ENCODE measurements around the gene SHISA5. TPM values are rescaled to one million over a fixed set of nuclear protein-coding genes. Genes with fewer than 3 reads are reported as not detected.

The SHISA5 gene
- total and polyA plus RNA-seq, 2 experiments from 2014 or later = 146 to 166 TPM

DNA sequence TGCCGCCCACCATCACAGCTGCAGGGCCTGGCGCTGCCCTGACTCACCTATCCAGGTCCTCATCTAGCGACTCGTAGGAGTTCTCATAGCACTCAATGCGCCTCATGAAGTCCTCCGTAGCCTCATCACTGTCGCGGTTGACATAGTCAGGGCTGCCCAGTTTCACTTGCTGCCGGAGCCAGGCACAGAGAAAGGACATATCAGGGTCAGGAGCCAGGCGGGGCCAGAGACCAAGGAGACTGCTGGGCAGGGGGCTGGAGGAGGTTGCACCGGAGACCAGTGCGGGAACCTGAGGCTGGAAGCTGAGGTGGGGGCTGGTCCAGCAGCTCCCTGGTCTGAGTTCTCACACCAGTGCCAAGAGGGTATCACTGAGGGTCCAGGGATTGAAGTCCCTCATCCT lies 34.5 kb upstream of the SHISA5 start (continued):
- TF ChIP-seq, protein P1, sequence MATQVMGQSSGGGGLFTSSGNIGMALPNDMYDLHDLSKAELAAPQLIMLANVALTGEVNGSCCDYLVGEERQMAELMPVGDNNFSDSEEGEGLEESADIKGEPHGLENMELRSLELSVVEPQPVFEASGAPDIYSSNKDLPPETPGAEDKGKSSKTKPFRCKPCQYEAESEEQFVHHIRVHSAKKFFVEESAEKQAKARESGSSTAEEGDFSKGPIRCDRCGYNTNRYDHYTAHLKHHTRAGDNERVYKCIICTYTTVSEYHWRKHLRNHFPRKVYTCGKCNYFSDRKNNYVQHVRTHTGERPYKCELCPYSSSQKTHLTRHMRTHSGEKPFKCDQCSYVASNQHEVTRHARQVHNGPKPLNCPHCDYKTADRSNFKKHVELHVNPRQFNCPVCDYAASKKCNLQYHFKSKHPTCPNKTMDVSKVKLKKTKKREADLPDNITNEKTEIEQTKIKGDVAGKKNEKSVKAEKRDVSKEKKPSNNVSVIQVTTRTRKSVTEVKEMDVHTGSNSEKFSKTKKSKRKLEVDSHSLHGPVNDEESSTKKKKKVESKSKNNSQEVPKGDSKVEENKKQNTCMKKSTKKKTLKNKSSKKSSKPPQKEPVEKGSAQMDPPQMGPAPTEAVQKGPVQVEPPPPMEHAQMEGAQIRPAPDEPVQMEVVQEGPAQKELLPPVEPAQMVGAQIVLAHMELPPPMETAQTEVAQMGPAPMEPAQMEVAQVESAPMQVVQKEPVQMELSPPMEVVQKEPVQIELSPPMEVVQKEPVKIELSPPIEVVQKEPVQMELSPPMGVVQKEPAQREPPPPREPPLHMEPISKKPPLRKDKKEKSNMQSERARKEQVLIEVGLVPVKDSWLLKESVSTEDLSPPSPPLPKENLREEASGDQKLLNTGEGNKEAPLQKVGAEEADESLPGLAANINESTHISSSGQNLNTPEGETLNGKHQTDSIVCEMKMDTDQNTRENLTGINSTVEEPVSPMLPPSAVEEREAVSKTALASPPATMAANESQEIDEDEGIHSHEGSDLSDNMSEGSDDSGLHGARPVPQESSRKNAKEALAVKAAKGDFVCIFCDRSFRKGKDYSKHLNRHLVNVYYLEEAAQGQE (IDR thresholded peaks at IDR 0.05; ENCODE audit: unreplicated experiment) = no peak
- TF ChIP-seq, protein P2, sequence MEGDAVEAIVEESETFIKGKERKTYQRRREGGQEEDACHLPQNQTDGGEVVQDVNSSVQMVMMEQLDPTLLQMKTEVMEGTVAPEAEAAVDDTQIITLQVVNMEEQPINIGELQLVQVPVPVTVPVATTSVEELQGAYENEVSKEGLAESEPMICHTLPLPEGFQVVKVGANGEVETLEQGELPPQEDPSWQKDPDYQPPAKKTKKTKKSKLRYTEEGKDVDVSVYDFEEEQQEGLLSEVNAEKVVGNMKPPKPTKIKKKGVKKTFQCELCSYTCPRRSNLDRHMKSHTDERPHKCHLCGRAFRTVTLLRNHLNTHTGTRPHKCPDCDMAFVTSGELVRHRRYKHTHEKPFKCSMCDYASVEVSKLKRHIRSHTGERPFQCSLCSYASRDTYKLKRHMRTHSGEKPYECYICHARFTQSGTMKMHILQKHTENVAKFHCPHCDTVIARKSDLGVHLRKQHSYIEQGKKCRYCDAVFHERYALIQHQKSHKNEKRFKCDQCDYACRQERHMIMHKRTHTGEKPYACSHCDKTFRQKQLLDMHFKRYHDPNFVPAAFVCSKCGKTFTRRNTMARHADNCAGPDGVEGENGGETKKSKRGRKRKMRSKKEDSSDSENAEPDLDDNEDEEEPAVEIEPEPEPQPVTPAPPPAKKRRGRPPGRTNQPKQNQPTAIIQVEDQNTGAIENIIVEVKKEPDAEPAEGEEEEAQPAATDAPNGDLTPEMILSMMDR (conservative IDR thresholded peaks at IDR 0.05; ENCODE audit: low read depth in 2 of 2) = no peak
- TF ChIP-seq EZH2phosphoT487 (IDR thresholded peaks at IDR 0.05; ENCODE audit: unreplicated experiment) (no peak), ZNF331 (CRISPR knock-in tag; IDR thresholded peaks at IDR 0.05; ENCODE audit: low read depth) (no peak), NANOG (IDR thresholded peaks at IDR 0.05; ENCODE audit: borderline replicate concordance) (no peak), ZNF114 (CRISPR knock-in tag; IDR thresholded peaks at IDR 0.05) (no peak), POLR2AphosphoS5 (IDR thresholded peaks at IDR 0.05; ENCODE audit: low read depth) (no peak), EZH2 (IDR thresholded peaks at IDR 0.05; ENCODE audit: low read depth, unreplicated experiment) (no peak), STAT1 (IDR thresholded peaks at IDR 0.05; ENCODE audit: unreplicated experiment) (no peak), CREB1 (CRISPR knock-in tag; IDR thresholded peaks at IDR 0.05; ENCODE audit: low read depth) (no peak)

DNA sequence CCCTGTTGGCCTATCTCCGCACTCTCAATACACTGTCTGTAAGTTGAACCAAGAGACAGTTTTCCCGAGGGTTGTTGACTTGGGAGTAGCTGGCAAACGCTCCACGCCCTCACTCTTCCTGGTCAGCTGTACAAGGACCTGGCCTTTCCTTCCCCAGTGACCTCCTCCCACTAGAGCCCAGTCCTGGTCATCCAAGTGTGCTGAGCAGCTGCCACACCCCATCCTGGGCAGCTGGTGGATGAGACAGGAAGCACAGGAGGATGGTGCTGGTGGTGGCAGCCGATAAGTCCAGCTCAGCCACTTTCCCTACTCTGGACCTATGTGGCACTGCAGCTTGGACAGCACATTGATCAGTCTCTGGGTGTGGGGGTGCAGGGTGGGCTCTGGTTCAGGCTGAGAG lies 32.8 kb upstream of the SHISA5 start:
- Mint-ChIP-seq H3K4me3 (no peak overlapping the region), H3K4me1 (no peaks in the 10 kb centered on the region), H3K36me3 (ENCODE audit: low read depth) (peaks cover 20% of the 10 kb centered on the region), H3K9me3 (no peaks in the 10 kb centered on the region), H3K27me3 (ENCODE audit: insufficient read depth, low read depth, poor library complexity) (peaks cover 4% of the 10 kb centered on the region), H3K27ac (no peak overlapping the region)
- Histone ChIP-seq H3K36me3 (ENCODE audit: insufficient read depth) (no peaks in the 10 kb centered on the region; the same call in 1 of the 2 replicates), H3K9me2 (ENCODE audit: insufficient read depth) (no peaks in the 10 kb centered on the region), H2AFZ (no peak overlapping the region), H3K4me2 (no peak overlapping the region), H4K20me1 (replicated peaks; ENCODE audit: insufficient read depth) (no peaks in the 10 kb centered on the region; the same call in 1 of the 2 replicates), H3K79me2 (replicated peaks; ENCODE audit: insufficient read depth) (no peaks in the 10 kb centered on the region), H3K27ac (ENCODE audit: low read depth) (no peak overlapping the region), H3K4me1 (ENCODE audit: insufficient read depth) (no peaks in the 10 kb centered on the region), H3K27me3 (ENCODE audit: insufficient read depth) (no peaks in the 10 kb centered on the region), H3K4me3 (no peak overlapping the region), H3F3A (replicated peaks; ENCODE audit: low read depth) (peaks cover 4% of the 10 kb centered on the region; the same call in 1 of the 2 replicates)
- ATAC-seq = no peak
- no peak for DNase-seq (ENCODE audit: low spot score)
- TF ChIP-seq NANOG (IDR thresholded peaks at IDR 0.05; ENCODE audit: borderline replicate concordance) = no peak
- TF ChIP-seq, protein P3, sequence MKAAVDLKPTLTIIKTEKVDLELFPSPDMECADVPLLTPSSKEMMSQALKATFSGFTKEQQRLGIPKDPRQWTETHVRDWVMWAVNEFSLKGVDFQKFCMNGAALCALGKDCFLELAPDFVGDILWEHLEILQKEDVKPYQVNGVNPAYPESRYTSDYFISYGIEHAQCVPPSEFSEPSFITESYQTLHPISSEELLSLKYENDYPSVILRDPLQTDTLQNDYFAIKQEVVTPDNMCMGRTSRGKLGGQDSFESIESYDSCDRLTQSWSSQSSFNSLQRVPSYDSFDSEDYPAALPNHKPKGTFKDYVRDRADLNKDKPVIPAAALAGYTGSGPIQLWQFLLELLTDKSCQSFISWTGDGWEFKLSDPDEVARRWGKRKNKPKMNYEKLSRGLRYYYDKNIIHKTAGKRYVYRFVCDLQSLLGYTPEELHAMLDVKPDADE (IDR thresholded peaks at IDR 0.05) = no peak
- no peak for TF ChIP-seq EZH2phosphoT487 (IDR thresholded peaks at IDR 0.05; ENCODE audit: unreplicated experiment)
- no peak for TF ChIP-seq JUNB (IDR thresholded peaks at IDR 0.05; ENCODE audit: unreplicated experiment)
- TF ChIP-seq CREB1 (CRISPR knock-in tag; IDR thresholded peaks at IDR 0.05; ENCODE audit: low read depth) = no peak
- TF ChIP-seq, protein P4, sequence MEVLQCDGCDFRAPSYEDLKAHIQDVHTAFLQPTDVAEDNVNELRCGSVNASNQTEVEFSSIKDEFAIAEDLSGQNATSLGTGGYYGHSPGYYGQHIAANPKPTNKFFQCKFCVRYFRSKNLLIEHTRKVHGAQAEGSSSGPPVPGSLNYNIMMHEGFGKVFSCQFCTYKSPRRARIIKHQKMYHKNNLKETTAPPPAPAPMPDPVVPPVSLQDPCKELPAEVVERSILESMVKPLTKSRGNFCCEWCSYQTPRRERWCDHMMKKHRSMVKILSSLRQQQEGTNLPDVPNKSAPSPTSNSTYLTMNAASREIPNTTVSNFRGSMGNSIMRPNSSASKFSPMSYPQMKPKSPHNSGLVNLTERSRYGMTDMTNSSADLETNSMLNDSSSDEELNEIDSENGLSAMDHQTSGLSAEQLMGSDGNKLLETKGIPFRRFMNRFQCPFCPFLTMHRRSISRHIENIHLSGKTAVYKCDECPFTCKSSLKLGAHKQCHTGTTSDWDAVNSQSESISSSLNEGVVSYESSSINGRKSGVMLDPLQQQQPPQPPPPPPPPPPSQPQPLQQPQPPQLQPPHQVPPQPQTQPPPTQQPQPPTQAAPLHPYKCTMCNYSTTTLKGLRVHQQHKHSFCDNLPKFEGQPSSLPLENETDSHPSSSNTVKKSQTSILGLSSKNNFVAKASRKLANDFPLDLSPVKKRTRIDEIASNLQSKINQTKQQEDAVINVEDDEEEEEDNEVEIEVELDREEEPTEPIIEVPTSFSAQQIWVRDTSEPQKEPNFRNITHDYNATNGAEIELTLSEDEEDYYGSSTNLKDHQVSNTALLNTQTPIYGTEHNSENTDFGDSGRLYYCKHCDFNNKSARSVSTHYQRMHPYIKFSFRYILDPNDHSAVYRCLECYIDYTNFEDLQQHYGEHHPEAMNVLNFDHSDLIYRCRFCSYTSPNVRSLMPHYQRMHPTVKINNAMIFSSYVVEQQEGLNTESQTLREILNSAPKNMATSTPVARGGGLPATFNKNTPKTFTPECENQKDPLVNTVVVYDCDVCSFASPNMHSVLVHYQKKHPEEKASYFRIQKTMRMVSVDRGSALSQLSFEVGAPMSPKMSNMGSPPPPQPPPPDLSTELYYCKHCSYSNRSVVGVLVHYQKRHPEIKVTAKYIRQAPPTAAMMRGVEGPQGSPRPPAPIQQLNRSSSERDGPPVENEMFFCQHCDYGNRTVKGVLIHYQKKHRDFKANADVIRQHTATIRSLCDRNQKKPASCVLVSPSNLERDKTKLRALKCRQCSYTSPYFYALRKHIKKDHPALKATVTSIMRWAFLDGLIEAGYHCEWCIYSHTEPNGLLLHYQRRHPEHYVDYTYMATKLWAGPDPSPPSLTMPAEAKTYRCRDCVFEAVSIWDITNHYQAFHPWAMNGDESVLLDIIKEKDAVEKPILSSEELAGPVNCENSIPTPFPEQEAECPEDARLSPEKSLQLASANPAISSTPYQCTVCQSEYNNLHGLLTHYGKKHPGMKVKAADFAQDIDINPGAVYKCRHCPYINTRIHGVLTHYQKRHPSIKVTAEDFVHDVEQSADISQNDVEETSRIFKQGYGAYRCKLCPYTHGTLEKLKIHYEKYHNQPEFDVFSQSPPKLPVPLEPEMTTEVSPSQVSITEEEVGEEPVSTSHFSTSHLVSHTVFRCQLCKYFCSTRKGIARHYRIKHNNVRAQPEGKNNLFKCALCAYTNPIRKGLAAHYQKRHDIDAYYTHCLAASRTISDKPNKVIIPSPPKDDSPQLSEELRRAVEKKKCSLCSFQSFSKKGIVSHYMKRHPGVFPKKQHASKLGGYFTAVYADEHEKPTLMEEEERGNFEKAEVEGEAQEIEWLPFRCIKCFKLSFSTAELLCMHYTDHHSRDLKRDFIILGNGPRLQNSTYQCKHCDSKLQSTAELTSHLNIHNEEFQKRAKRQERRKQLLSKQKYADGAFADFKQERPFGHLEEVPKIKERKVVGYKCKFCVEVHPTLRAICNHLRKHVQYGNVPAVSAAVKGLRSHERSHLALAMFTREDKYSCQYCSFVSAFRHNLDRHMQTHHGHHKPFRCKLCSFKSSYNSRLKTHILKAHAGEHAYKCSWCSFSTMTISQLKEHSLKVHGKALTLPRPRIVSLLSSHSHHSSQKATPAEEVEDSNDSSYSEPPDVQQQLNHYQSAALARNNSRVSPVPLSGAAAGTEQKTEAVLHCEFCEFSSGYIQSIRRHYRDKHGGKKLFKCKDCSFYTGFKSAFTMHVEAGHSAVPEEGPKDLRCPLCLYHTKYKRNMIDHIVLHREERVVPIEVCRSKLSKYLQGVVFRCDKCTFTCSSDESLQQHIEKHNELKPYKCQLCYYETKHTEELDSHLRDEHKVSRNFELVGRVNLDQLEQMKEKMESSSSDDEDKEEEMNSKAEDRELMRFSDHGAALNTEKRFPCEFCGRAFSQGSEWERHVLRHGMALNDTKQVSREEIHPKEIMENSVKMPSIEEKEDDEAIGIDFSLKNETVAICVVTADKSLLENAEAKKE (CRISPR knock-in tag; IDR thresholded peaks at IDR 0.05) = no peak
- no peak for TF ChIP-seq ZNF114 (CRISPR knock-in tag; IDR thresholded peaks at IDR 0.05)

Measured in GM23338 (cell line).